Karpas-422 (cell line): Measurements from ENCODE around the gene KCNIP4. TPM values are rescaled to one million over a fixed set of nuclear protein-coding genes. Genes with fewer than 3 reads are reported as not detected.

Experiments
- DNase-seq: peaks from one replicate; pipeline ENCODE4 v3.0.0-alpha.2; 2015
- H2AFZ ChIP-seq: fragments of 200-600 bp; sonication (generic); 2 replicates; pipeline ENCODE4 v1.6.1; 2014; ENCODE audit warnings: antibody characterized with exemption, low read length, mixed read lengths
- H3K27ac ChIP-seq: fragments of 200-600 bp; sonication (generic); 2 replicates; pipeline ENCODE4 v1.5.1; 2014; ENCODE audit warnings: mild to moderate bottlenecking, low read length, moderate library complexity
- H3K27me3 ChIP-seq: fragments of 200-600 bp; sonication (generic); 2 replicates; pipeline ENCODE4 v1.6.1; 2014; ENCODE audit warnings: low read length, mixed read lengths
- H3K36me3 ChIP-seq: fragments of 200-600 bp; sonication (generic); 2 replicates; pipeline ENCODE4 v1.6.1; 2014; ENCODE audit warnings: low read length, mixed read lengths; ENCODE audit not compliant: insufficient read depth
- H3K4me1 ChIP-seq: fragments of 200-600 bp; sonication (generic); 2 replicates; pipeline ENCODE4 v1.6.1; 2014; ENCODE audit warnings: mild to moderate bottlenecking, low read length, mixed read lengths
- H3K4me2 ChIP-seq: fragments of 200-600 bp; sonication (generic); 2 replicates; pipeline ENCODE4 v1.6.1; 2014; ENCODE audit warnings: low read length, low read depth, mild to moderate bottlenecking; ENCODE audit not compliant: poor library complexity, severe bottlenecking
- H3K4me3 ChIP-seq: fragments of 200-600 bp; sonication (generic); 2 replicates; pipeline ENCODE4 v1.5.1; 2014; ENCODE audit warnings: mild to moderate bottlenecking, antibody characterized with exemption, low read length, mixed read lengths
- H3K79me2 ChIP-seq: fragments of 200-600 bp; sonication (generic); 2 replicates; pipeline ENCODE4 v1.6.1; 2014; ENCODE audit warnings: mild to moderate bottlenecking, low read length, mixed read lengths
- H3K9ac ChIP-seq: fragments of 200-600 bp; sonication (generic); 2 replicates; pipeline ENCODE4 v1.6.0; 2014; ENCODE audit warnings: low read length
- H3K9me2 ChIP-seq: fragments of 200-600 bp; sonication (generic), shearing (Covaris generic); replicated peaks from 2 replicates; pipeline ENCODE4 v1.6.0; 2014; ENCODE audit warnings: mild to moderate bottlenecking, low read length, moderate library complexity; ENCODE audit not compliant: insufficient read depth
- H3K9me3 ChIP-seq: fragments of 300-700, 200-600 bp; sonication (generic); 2 replicates; pipeline ENCODE4 v1.6.1; 2014; ENCODE audit warnings: low read length, mixed read lengths
- H4K20me1 ChIP-seq: fragments of 200-600 bp; sonication (generic); 2 replicates; pipeline ENCODE4 v1.6.1; 2014; ENCODE audit warnings: mild to moderate bottlenecking, antibody characterized with exemption, low read length, low read depth; ENCODE audit not compliant: insufficient read depth
- total RNA-seq: library from RNA; depleted of rRNA; stranded (reverse); fragments of >200 nt; shearing (Covaris generic); gene quantifications from 2 replicates; pipeline ENCODE4 v1.2.3, GENCODE V29; 2014; ENCODE audit warnings: low replicate concordance

Gene KCNIP4
- total RNA-seq, 1 experiment from 2014 or later = not detected

DNA sequence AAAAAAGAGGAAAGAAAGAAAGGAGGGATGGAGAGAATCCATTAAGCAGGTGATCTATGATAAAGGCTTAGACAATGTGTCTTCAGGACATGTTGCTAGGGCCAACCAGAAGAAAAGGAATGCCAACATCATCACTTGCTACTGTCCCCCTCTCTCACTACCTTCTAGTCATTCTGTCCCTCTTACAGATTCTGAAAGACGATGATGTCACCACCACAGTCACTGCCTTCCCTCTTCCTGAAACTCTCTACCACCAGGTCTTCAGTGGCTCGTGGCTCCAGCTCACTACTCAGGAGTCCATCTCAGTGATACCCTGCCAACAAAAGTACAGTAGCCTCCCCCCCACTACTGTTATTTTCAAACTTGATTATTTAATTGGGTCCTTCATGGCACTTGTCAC is 64.0 kb downstream of the KCNIP4 start:
- Histone ChIP-seq H4K20me1 (no peaks in the 10 kb centered on the region), H3K27me3 (no peaks in the 10 kb centered on the region), H3K9me2 (no peaks in the 10 kb centered on the region), H3K9me3 (peaks cover 16% of the 10 kb centered on the region), H3K9ac (no peak overlapping the region), H3K79me2 (no peaks in the 10 kb centered on the region), H3K4me3 (no peak overlapping the region), H3K36me3 (no peaks in the 10 kb centered on the region), H3K4me2 (no peak overlapping the region), H3K27ac (no peak overlapping the region), H3K4me1 (no peaks in the 10 kb centered on the region), H2AFZ (no peak overlapping the region)
- DNase-seq = no peak

DNA sequence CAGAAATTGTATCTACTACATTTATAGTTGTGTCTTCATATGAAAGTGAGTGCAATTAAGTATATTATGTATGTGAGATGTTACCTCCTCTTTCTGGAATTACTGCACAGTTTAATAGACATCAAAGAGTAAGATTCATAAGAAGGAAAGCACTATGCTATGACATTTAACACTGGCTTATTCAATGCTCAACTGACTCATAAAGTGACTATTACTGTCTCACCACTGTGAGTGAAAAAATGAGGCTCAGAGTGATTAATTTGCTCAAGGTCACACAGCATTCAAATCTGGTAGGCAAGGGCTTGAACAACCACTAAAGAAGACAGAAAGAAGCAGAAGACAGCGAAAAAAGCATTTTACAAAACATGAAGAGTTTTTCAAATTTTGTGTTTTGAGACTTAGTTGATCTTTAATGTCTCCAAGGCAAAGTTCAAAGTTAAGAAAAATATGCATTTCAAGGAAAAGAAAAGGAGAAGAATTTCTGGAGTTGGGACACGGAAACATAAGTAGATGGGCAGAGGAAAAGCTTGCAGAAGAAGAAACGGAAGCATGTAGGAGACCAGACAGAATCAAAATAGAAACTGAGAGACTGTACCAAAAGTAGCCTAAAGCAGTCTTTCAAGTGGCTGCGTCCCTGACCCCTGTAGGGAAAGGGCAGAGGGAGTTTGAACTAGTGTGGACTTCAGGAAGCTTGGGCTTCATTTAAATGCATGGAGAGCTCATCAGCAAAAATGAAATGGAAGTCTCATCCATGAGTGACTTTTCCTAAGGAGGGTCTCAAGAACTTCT is 66.3 kb downstream of the KCNIP4 start:
- no peaks in the 10 kb centered on the region for H3K36me3 ChIP-seq
- H3K79me2 ChIP-seq = no peaks in the 10 kb centered on the region
- H2AFZ ChIP-seq = no peak overlapping the region
- H3K9me3 ChIP-seq = peaks cover 5% of the 10 kb centered on the region; the same call in 1 of the 2 replicates
- H3K27ac ChIP-seq = no peak overlapping the region
- H3K27me3 ChIP-seq = no peaks in the 10 kb centered on the region
- no peak overlapping the region for H3K4me2 ChIP-seq
- DNase-seq = no peak
- no peaks in the 10 kb centered on the region for H4K20me1 ChIP-seq
- no peak overlapping the region for H3K9ac ChIP-seq
- H3K4me1 ChIP-seq = no peaks in the 10 kb centered on the region
- H3K4me3 ChIP-seq = no peak overlapping the region
- H3K9me2 ChIP-seq = no peaks in the 10 kb centered on the region

GRCh38 chr4:21879187-21879586 is 69.4 kb downstream of the KCNIP4 start:
- H3K4me1 ChIP-seq = no peaks in the 10 kb centered on the region
- no peaks in the 10 kb centered on the region for H3K36me3 ChIP-seq
- no peak overlapping the region for H3K4me2 ChIP-seq
- no peak overlapping the region for H2AFZ ChIP-seq
- H3K9ac ChIP-seq = no peak overlapping the region
- H3K9me2 ChIP-seq = no peaks in the 10 kb centered on the region
- H3K4me3 ChIP-seq = no peak overlapping the region
- peaks cover 11% of the 10 kb centered on the region; the same call in 1 of the 2 replicates for H3K9me3 ChIP-seq
- H4K20me1 ChIP-seq = no peaks in the 10 kb centered on the region
- no peak overlapping the region for H3K27ac ChIP-seq
- no peaks in the 10 kb centered on the region for H3K79me2 ChIP-seq
- H3K27me3 ChIP-seq = no peaks in the 10 kb centered on the region
- no peak for DNase-seq

GRCh38 chr4:21876711-21877110 is 71.9 kb downstream of the KCNIP4 start:
- Histone ChIP-seq H3K27me3 (no peaks in the 10 kb centered on the region), H3K4me2 (no peak overlapping the region), H3K9ac (no peak overlapping the region), H3K9me2 (no peaks in the 10 kb centered on the region), H4K20me1 (no peaks in the 10 kb centered on the region), H2AFZ (no peak overlapping the region), H3K27ac (no peak overlapping the region), H3K36me3 (no peaks in the 10 kb centered on the region), H3K79me2 (no peaks in the 10 kb centered on the region), H3K9me3 (peaks cover 13% of the 10 kb centered on the region), H3K4me1 (no peaks in the 10 kb centered on the region), H3K4me3 (no peak overlapping the region)
- DNase-seq = no peak

GRCh38 chr4:21873145-21873544 is 75.4 kb downstream of the KCNIP4 start:
- Histone ChIP-seq H3K27me3 (no peaks in the 10 kb centered on the region), H3K4me2 (no peak overlapping the region), H3K9me3 (peaks cover 12% of the 10 kb centered on the region), H3K9me2 (no peaks in the 10 kb centered on the region), H3K4me1 (no peaks in the 10 kb centered on the region), H3K27ac (no peak overlapping the region), H3K79me2 (no peaks in the 10 kb centered on the region), H3K4me3 (no peak overlapping the region), H3K9ac (no peak overlapping the region), H3K36me3 (no peaks in the 10 kb centered on the region), H4K20me1 (no peaks in the 10 kb centered on the region), H2AFZ (no peak overlapping the region)
- DNase-seq = no peak

DNA sequence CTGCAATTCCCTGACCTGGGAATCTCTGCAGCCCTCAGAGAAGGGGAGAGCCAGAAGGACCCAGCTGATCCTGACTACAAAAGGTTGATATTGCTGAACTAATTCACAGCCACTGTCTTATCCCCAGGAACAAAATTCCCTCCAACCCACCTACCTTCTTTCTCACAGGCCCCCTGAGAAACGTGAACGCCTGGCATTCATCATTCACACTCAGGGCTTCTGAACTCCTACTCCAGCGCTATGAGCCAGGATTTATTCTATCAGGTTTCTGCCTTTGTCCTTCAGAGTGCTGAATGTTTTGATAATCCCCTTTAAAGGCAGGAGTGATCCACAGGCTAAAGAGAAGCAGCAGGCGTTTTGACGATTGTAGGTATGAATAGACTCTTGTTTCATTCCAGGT is 76.5 kb downstream of the KCNIP4 start:
- H3K9ac ChIP-seq = no peak overlapping the region
- H3K4me2 ChIP-seq = no peak overlapping the region
- no peak overlapping the region for H3K4me3 ChIP-seq
- H3K36me3 ChIP-seq = no peaks in the 10 kb centered on the region
- no peaks in the 10 kb centered on the region for H3K79me2 ChIP-seq
- no peaks in the 10 kb centered on the region for H4K20me1 ChIP-seq
- no peak for DNase-seq
- no peaks in the 10 kb centered on the region for H3K4me1 ChIP-seq
- no peak overlapping the region for H3K27ac ChIP-seq
- H3K9me3 ChIP-seq = peaks cover 12% of the 10 kb centered on the region
- H3K9me2 ChIP-seq = no peaks in the 10 kb centered on the region
- H3K27me3 ChIP-seq = no peaks in the 10 kb centered on the region
- no peak overlapping the region for H2AFZ ChIP-seq

DNA sequence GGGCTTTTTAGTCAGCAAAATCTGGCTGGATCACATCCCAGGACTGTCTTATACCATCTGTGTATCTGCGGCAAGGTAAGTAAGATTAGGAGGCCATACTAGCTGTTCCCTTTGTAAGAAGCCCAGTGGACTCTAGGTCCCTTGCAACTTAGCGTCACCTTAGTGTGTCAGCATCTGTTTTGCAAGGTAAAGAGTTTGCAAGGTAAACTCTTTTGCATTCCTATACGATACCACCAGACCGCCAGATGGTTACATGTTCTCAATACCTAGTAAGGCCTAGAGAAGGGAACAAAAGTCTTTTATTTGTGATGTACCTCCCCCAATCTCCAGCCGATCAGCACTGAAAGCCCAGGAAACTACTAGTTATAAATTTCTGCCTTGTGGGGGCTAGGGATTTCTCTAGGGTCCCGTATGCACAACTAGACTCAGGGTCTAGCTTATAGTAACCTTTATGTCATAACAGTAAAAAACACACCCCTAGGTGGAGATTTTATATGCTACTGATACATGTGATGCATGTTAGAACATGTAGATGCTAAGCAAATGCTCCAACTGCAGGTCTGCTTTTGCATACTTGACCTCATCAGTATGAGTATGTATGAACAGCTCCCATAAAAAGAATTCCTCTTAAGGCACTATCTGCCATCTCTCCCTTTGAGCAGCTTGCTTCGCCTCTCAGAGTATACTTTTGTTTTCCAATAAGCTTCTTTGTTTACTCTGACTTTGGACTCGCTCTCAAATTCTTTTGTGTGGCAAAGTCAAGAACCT is 78.4 kb downstream of the KCNIP4 start:
- no peak for DNase-seq
- no peaks in the 10 kb centered on the region for H3K9me2 ChIP-seq
- no peak overlapping the region for H3K9ac ChIP-seq
- H3K36me3 ChIP-seq = no peaks in the 10 kb centered on the region
- no peaks in the 10 kb centered on the region for H3K4me1 ChIP-seq
- H2AFZ ChIP-seq = no peak overlapping the region
- H3K27me3 ChIP-seq = no peaks in the 10 kb centered on the region
- H3K27ac ChIP-seq = no peak overlapping the region
- no peak overlapping the region for H3K4me3 ChIP-seq
- H4K20me1 ChIP-seq = no peaks in the 10 kb centered on the region
- peaks cover 7% of the 10 kb centered on the region for H3K9me3 ChIP-seq
- no peak overlapping the region for H3K4me2 ChIP-seq
- no peaks in the 10 kb centered on the region for H3K79me2 ChIP-seq

- Histone ChIP-seq H4K20me1 (no peaks in the 10 kb centered on the region), H3K36me3 (no peaks in the 10 kb centered on the region), H3K4me1 (no peaks in the 10 kb centered on the region), H3K9me3 (peaks cover 8% of the 10 kb centered on the region; the same call in 1 of the 2 replicates), H3K27ac (no peak overlapping the region), H3K9ac (no peak overlapping the region), H2AFZ (no peak overlapping the region), H3K4me3 (no peak overlapping the region), H3K79me2 (no peaks in the 10 kb centered on the region), H3K27me3 (no peaks in the 10 kb centered on the region), H3K4me2 (no peak overlapping the region), H3K9me2 (no peaks in the 10 kb centered on the region)
- DNase-seq = no peak
These were observed 83.9 kb downstream of the KCNIP4 start for GRCh38 chr4:21864686-21865085.
